ENCODE data around the gene RIMBP2.

DNA sequence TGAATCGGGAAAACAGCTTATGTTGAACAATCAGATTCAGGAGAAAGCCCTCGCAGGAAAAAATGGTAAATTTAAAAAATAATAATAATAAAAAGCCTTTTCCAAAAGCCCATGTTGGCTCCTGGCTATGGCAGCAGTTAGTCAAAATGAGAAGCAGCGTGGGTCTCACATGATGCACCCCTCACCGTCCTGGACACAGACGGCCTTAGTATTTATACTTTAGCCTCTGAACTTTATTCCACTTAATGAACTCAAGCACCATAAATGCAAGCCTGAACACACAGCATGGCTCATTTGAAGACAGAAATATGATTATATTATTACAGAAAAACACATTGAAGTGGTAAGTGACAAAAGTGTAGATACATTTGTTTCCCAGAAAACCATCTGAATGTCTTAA is 160.9 kb downstream of the RIMBP2 start:
- TF ChIP-seq, protein P1, sequence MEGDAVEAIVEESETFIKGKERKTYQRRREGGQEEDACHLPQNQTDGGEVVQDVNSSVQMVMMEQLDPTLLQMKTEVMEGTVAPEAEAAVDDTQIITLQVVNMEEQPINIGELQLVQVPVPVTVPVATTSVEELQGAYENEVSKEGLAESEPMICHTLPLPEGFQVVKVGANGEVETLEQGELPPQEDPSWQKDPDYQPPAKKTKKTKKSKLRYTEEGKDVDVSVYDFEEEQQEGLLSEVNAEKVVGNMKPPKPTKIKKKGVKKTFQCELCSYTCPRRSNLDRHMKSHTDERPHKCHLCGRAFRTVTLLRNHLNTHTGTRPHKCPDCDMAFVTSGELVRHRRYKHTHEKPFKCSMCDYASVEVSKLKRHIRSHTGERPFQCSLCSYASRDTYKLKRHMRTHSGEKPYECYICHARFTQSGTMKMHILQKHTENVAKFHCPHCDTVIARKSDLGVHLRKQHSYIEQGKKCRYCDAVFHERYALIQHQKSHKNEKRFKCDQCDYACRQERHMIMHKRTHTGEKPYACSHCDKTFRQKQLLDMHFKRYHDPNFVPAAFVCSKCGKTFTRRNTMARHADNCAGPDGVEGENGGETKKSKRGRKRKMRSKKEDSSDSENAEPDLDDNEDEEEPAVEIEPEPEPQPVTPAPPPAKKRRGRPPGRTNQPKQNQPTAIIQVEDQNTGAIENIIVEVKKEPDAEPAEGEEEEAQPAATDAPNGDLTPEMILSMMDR (IDR thresholded peaks at IDR 0.05), result no peak
- no peak for TF ChIP-seq POLR2A (IDR thresholded peaks at IDR 0.05)
